SK-N-SH treated with all-trans-retinoic acid at 6 μM for 48 hours (cell line): ENCODE results near the gene MSI1.

Source experiments
- ATAC-seq: fragments of 200-7000 bp; cut with Tn5 transposase; 3 replicates; pipeline ENCODE4 v1.9.1; 2020; ENCODE audit warnings: mild to moderate bottlenecking, moderate library complexity
- BACH2 ChIP-seq: fragments of 250-450 bp; sonication (Bioruptor Pico); IDR thresholded peaks from 2 replicates; pipeline ENCODE4 v1.9.0; 2021; ENCODE audit warnings: mild to moderate bottlenecking, borderline replicate concordance
- CSDC2 ChIP-seq: fragments of 250-450 bp; sonication (Bioruptor Pico); IDR thresholded peaks from 2 replicates; pipeline ENCODE4 v1.5.0; 2020; ENCODE audit warnings: mild to moderate bottlenecking, moderate library complexity
- ESRRG ChIP-seq: fragments of 250-450 bp; sonication (Bioruptor Pico); IDR thresholded peaks from 2 replicates; pipeline ENCODE4 v1.6.1; 2021; ENCODE audit warnings: mild to moderate bottlenecking
- GLIS3 ChIP-seq: fragments of 250-450 bp; sonication (Bioruptor Pico); IDR thresholded peaks from 2 replicates; pipeline ENCODE4 v1.5.0; 2020; ENCODE audit warnings: mild to moderate bottlenecking, moderate library complexity
- ISL1 ChIP-seq: fragments of 250-450 bp; sonication (Bioruptor Pico); IDR thresholded peaks from 2 replicates; pipeline ENCODE4 v2.1.2; 2022; ENCODE audit warnings: mild to moderate bottlenecking, moderate library complexity
- OSR1 ChIP-seq: fragments of 250-450 bp; sonication (Bioruptor Pico); IDR thresholded peaks from 2 replicates; pipeline ENCODE4 v1.8.0; 2022; ENCODE audit warnings: moderate library complexity, mild to moderate bottlenecking, inconsistent platforms
- RARB ChIP-seq: fragments of 250-450 bp; sonication (Bioruptor Pico); IDR thresholded peaks from 2 replicates; pipeline ENCODE4 v1.8.0; 2021; ENCODE audit warnings: mild to moderate bottlenecking, moderate library complexity
- SNAI2 ChIP-seq: fragments of 250-450 bp; sonication (Bioruptor Pico); IDR thresholded peaks from 2 replicates; pipeline ENCODE4 v1.5.0; 2020; ENCODE audit warnings: mild to moderate bottlenecking, moderate library complexity
- TCF4 ChIP-seq: fragments of 250-450 bp; sonication (Bioruptor Pico); IDR thresholded peaks from 2 replicates; pipeline ENCODE4 v1.8.0; 2021; ENCODE audit warnings: mild to moderate bottlenecking, moderate library complexity, borderline replicate concordance
- ZFP3 ChIP-seq: fragments of 250-450 bp; sonication (Bioruptor Pico); IDR thresholded peaks from 2 replicates; pipeline ENCODE4 v1.5.0; 2020; ENCODE audit warnings: mild to moderate bottlenecking, moderate library complexity
- ZFP30 ChIP-seq: fragments of 450-650 bp; formaldehyde crosslinking; IDR thresholded peaks from 2 replicates; pipeline ENCODE4 v1.5.0; 2022; ENCODE audit warnings: mild to moderate bottlenecking, moderate library complexity
- ZNF565 ChIP-seq: fragments of 450-650 bp; formaldehyde crosslinking; conservative IDR thresholded peaks from 2 replicates; pipeline ENCODE4 v1.5.0; 2020; ENCODE audit warnings: low read depth, mild to moderate bottlenecking, moderate library complexity
- ZNF70 ChIP-seq: fragments of 450-650 bp; formaldehyde crosslinking; IDR thresholded peaks from 2 replicates; pipeline ENCODE4 v1.5.0; 2020; ENCODE audit warnings: mild to moderate bottlenecking, moderate library complexity
- ZNF8 ChIP-seq: fragments of 450-650 bp; formaldehyde crosslinking; IDR thresholded peaks from 2 replicates; pipeline ENCODE4 v1.5.0; 2020; ENCODE audit warnings: mild to moderate bottlenecking, moderate library complexity
- TF ChIP-seq, protein P1 (sequence below): fragments of 250-450 bp; sonication (Bioruptor Pico); IDR thresholded peaks from 2 replicates; pipeline ENCODE4 v1.8.0; 2020; ENCODE audit warnings: mild to moderate bottlenecking, moderate library complexity, borderline replicate concordance
- TF ChIP-seq, protein P2 (sequence below): fragments of 250-450 bp; sonication (Bioruptor Pico); IDR thresholded peaks from 2 replicates; pipeline ENCODE4 v1.5.0; 2020; ENCODE audit warnings: mild to moderate bottlenecking, moderate library complexity
- TF ChIP-seq, protein P3 (sequence below): fragments of 250-450 bp; sonication (Bioruptor Pico); IDR thresholded peaks from 2 replicates; pipeline ENCODE4 v1.5.1; 2020; ENCODE audit warnings: low read depth, mild to moderate bottlenecking, moderate library complexity
- TF ChIP-seq, protein P4 (sequence below): fragments of 250-450 bp; sonication (Bioruptor Pico); IDR thresholded peaks from 2 replicates; pipeline ENCODE4 v1.5.1; 2021; ENCODE audit warnings: mild to moderate bottlenecking, moderate library complexity

Gene MSI1

DNA sequence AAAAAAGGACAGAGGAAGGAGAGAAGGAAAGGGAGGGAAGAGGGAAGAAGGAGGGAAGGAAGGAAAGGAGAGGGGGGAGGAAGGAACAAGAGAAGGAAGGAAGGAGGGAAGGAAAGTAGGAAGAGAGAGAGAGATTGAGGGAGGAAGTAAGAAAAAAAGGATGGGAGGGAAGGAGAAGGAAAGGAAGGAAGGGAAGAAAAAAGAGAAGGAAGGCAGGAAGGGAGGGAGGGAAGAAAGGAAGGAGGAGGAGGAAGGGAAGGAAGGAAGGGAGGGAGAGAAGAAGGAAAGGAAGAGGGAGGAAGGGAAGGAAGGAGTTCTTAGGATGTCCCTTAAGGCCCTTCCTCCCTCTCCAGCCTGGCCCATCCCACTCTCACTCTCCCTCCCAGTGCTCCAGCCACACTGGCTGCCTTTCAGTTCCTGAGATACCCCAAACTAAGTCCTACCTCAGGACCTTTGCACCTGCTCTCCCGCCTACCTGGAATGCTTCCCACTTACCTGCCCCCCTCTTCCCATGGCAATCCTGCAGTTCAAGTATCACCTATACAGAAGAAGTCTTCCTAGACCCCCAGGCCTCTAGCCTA lies 21.7 kb upstream of the MSI1 start:
- TF ChIP-seq ZNF70 (CRISPR knock-in tag) (no peak), ZFP3 (CRISPR knock-in tag) (no peak), ESRRG (CRISPR knock-in tag) (no peak), ZNF565 (CRISPR knock-in tag) (no peak), ZNF8 (CRISPR knock-in tag) (no peak), BACH2 (CRISPR knock-in tag) (no peak), RARB (no peak), ZFP30 (CRISPR knock-in tag) (no peak), ISL1 (CRISPR knock-in tag) (no peak), OSR1 (CRISPR knock-in tag) (no peak)
- TF ChIP-seq, protein P1, sequence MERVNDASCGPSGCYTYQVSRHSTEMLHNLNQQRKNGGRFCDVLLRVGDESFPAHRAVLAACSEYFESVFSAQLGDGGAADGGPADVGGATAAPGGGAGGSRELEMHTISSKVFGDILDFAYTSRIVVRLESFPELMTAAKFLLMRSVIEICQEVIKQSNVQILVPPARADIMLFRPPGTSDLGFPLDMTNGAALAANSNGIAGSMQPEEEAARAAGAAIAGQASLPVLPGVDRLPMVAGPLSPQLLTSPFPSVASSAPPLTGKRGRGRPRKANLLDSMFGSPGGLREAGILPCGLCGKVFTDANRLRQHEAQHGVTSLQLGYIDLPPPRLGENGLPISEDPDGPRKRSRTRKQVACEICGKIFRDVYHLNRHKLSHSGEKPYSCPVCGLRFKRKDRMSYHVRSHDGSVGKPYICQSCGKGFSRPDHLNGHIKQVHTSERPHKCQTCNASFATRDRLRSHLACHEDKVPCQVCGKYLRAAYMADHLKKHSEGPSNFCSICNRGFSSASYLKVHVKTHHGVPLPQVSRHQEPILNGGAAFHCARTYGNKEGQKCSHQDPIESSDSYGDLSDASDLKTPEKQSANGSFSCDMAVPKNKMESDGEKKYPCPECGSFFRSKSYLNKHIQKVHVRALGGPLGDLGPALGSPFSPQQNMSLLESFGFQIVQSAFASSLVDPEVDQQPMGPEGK (CRISPR knock-in tag): no peak
- TF ChIP-seq, protein P2, sequence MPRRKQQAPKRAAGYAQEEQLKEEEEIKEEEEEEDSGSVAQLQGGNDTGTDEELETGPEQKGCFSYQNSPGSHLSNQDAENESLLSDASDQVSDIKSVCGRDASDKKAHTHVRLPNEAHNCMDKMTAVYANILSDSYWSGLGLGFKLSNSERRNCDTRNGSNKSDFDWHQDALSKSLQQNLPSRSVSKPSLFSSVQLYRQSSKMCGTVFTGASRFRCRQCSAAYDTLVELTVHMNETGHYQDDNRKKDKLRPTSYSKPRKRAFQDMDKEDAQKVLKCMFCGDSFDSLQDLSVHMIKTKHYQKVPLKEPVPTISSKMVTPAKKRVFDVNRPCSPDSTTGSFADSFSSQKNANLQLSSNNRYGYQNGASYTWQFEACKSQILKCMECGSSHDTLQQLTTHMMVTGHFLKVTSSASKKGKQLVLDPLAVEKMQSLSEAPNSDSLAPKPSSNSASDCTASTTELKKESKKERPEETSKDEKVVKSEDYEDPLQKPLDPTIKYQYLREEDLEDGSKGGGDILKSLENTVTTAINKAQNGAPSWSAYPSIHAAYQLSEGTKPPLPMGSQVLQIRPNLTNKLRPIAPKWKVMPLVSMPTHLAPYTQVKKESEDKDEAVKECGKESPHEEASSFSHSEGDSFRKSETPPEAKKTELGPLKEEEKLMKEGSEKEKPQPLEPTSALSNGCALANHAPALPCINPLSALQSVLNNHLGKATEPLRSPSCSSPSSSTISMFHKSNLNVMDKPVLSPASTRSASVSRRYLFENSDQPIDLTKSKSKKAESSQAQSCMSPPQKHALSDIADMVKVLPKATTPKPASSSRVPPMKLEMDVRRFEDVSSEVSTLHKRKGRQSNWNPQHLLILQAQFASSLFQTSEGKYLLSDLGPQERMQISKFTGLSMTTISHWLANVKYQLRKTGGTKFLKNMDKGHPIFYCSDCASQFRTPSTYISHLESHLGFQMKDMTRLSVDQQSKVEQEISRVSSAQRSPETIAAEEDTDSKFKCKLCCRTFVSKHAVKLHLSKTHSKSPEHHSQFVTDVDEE: no peak
- TF ChIP-seq, protein P3, sequence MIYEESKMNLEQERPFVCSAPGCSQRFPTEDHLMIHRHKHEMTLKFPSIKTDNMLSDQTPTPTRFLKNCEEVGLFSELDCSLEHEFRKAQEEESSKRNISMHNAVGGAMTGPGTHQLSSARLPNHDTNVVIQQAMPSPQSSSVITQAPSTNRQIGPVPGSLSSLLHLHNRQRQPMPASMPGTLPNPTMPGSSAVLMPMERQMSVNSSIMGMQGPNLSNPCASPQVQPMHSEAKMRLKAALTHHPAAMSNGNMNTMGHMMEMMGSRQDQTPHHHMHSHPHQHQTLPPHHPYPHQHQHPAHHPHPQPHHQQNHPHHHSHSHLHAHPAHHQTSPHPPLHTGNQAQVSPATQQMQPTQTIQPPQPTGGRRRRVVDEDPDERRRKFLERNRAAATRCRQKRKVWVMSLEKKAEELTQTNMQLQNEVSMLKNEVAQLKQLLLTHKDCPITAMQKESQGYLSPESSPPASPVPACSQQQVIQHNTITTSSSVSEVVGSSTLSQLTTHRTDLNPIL (CRISPR knock-in tag): no peak
- no peak for ATAC-seq

DNA sequence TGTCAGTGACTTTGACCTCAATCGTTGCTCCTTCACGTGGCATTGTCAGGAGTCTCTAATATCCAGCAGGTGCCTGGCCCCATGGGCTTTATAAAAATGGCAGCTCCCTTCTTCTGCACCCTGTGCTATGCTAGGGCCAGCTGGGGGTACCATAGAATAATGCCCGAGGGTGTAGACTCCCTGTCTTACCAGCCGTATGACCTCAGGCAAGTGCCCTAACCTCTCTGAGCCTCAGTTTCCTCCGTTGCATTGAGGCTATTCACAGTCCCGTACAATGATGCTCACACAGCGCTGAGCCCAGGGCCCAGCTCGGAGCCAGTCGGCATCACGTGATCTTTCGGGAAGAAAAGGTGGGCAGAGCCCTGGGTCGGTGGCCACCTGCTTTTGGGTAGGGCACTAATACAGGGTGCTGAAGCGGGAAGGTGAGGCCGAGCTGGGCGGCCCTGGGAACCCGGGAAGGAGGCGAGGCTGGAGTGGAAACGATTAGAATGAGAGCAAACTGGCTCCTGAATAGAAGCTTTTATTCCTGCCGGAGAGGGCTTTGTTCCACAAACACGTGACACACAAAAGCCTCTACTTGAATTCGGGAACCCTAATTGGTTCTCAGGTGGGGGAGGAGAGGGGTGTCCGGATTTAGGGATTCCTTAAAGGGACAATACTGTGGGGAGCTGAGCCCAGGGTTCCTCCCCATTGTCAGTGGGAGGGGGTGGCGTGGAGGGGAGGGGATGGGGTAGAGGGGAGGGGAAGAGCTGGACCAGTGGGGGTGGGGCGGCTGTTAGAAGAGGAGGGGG lies 19.9 kb upstream of the MSI1 start:
- ATAC-seq: no peak
- no peak for TF ChIP-seq CSDC2 (CRISPR knock-in tag)
- TF ChIP-seq TCF4 (CRISPR knock-in tag): no peak
- no peak for TF ChIP-seq ESRRG (CRISPR knock-in tag)
- TF ChIP-seq, protein P2: no peak
- TF ChIP-seq, protein P1 (CRISPR knock-in tag): no peak
- no peak for TF ChIP-seq ZFP30 (CRISPR knock-in tag)
- no peak for TF ChIP-seq SNAI2 (CRISPR knock-in tag)
- no peak for TF ChIP-seq ZFP3 (CRISPR knock-in tag)
- TF ChIP-seq RARB: no peak
- TF ChIP-seq ZNF70 (CRISPR knock-in tag): no peak
- TF ChIP-seq, protein P4, sequence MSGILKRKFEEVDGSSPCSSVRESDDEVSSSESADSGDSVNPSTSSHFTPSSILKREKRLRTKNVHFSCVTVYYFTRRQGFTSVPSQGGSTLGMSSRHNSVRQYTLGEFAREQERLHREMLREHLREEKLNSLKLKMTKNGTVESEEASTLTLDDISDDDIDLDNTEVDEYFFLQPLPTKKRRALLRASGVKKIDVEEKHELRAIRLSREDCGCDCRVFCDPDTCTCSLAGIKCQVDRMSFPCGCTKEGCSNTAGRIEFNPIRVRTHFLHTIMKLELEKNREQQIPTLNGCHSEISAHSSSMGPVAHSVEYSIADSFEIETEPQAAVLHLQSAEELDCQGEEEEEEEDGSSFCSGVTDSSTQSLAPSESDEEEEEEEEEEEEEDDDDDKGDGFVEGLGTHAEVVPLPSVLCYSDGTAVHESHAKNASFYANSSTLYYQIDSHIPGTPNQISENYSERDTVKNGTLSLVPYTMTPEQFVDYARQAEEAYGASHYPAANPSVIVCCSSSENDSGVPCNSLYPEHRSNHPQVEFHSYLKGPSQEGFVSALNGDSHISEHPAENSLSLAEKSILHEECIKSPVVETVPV (CRISPR knock-in tag): no peak
- TF ChIP-seq, protein P3 (CRISPR knock-in tag): no peak
- TF ChIP-seq OSR1 (CRISPR knock-in tag): no peak
- TF ChIP-seq GLIS3 (CRISPR knock-in tag): no peak
- TF ChIP-seq BACH2 (CRISPR knock-in tag): no peak
- TF ChIP-seq, all 23 proteins: peak for 0
